Inflammatory macrophage treated with lipopolysaccharide for 1 hour (primary cell): Measurements from ENCODE around the gene SPRR2G.
"Not testable (repeated sequence)": the region's sequence is repeated elsewhere in the genome, so short reads cannot be mapped to it uniquely, and the experiment has no call there.

Experiments
- DNase-seq, 2 donors: peaks; one replicate each; pipeline ENCODE4 v3.0.0-alpha.2; 2020 to 2022

Gene SPRR2G

DNA sequence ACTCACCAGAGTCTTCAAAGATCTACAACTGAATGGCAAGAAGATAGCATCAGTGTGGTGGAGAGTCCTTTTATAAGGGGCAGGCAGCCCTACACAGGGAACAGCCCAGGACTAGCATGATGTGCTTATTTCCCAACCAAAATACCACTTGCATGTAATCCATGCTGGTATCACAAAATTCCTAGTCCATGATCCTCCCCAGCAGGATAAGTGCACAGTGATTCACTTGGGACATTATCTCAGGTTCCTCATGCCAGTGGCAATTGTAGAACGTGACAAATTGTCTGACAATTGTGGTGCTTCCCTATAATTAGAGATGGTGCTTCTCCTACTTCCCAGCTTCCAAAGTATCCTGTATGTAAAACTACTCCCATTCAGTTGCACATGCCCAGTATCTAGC is at the start of gene SPRR2G:
Gene SPRR2G (minus strand): TSS at position 45 of the 400 bp plus-strand sequence. CDS start 780 bp downstream, outside the sequence.
- DNase-seq, result no peak

- DNase-seq, result no peak
These were observed 44.5 kb upstream of the SPRR2G start for GRCh38 chr1:153195216-153195615.

DNA sequence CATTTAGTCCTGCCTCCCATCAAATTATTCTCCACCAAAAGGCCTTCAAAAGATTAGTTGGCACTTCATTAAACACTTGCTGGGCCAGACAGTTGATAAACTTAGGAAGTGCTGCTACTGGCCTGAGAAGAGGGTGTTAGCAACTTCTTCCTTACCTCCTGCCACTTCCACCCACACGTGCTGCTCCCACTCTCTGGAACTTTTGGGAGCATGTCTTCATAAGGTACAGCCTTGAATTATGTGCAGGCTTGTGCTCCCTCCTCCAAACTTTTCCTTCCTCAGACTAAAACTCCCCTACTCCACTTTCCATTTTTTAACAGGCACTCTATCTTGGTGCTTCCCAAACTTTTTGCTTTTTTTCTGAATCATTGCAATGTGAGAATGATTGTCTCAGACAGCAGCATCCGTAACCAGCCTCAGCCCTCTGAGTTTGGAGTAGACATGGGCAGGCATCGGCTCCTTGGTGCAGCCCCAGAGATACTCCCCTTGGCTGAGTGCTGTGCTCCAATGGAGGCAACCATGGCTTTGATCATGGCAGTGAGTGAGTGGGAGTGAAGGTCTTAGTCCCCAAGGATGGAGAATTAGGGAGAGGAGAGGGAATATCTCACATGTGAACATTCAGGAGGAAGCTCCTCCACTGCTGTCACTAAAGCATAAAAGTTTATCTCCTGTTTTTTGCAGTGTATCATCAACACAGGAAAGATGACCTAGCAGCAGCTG is 43.8 kb upstream of the SPRR2G start:
- DNase-seq, result no peak

DNA sequence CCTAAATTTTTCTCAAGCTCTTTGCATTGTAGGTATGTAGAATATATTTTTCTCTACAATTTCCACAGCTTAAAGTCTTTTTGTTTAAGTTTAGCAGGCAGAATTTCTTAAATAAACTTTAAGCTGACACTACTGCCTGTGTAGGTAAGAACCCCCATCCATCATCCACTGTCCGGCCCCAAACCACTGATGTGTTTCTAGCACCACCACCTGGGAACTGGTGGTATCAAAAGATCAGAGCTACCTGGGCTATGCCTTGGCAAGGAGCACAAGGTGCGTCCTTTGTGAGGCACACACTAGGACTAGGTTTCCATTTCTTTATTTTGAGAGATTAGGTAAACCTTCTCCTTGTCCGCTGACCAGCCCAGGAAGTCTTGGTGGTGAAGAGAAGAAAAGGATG is 42.0 kb upstream of the SPRR2G start:
- no peak for DNase-seq

DNA sequence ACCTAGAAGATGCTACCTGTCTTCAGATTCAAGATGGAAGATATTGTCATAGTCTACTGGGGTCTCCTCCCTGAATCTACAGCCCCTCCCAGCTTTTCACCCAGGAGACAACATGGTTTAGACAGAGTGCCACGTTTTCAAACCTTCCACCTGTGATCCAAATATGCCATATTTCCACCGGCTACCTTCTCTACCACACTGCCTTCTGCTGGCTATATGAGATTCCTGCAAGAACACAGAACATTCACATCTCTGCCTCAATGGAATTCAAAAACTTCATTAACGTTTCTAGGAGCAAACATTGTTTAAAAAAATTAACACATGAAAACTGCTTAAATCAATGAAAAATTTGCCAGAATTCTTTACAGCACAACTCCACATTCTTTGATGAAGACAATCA is 39.7 kb upstream of the SPRR2G start:
- DNase-seq, result no peak

- DNase-seq, result not testable (repeated sequence)
These were observed 37.6 kb upstream of the SPRR2G start for GRCh38 chr1:153188301-153188700.

DNA sequence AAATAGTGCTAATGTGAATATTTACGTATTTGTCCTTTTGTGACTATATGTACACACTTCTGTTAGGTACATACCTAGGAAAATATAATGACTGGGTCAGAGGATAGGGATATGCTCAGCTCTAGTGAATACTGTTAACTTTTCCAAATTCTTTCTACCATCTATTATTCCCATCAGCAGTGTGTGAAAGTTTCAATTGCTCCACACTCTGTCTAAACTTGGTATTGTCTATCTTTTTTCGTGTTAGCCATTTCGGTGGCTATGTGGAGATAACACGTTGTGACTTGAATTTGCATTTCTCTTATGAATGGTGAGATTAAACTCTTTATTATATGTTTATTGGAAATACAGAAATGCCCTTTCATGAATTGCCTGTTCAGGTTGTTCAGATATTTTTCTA is 29.9 kb upstream of the SPRR2G start:
- no peak for DNase-seq

GRCh38 chr1:153178922-153179321 is 28.2 kb upstream of the SPRR2G start:
- DNase-seq, result no peak

GRCh38 chr1:153174624-153175023 is 23.9 kb upstream of the SPRR2G start:
- no peak for DNase-seq

DNA sequence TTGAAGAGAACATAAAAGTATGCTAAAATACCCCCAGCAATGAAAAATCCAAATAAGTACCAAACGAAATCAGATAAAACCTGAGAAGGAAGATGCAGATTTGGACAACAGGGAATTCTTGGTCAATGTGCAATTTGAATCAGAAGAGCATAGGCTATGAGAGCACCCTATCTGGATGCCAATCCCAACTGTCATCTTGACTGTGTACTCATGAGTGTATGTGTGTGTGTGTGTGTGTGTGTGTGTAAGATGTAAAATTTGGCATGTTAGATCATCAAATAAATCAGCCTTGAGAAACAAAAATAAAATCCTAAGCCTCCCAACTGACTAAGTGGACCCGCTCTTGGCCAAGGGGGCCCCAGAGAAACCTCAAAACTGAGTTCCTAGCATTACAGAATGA is 18.0 kb upstream of the SPRR2G start:
- DNase-seq, result no peak

DNA sequence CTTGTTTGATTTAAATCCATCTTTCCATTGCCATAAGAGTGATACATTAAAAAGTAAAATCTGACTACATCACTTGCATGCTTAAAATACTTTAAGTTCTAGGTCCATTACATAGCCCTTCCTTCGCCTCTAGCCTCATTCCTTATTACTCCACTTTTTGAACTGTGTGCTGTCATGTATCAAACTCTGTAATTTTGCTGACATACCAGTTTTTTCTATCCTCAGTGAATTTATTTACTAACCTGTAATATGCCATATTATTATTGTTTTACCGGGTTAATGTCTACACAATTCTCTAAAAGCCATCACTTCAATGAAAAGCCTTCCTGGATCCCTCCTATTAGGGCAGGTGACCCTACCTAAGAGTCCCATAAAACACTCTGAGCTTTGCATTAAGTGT is 4.9 kb upstream of the SPRR2G start:
- DNase-seq, result no peak

GRCh38 chr1:153152481-153152880 is 1.8 kb upstream of the SPRR2G start:
- DNase-seq, result no peak

DNA sequence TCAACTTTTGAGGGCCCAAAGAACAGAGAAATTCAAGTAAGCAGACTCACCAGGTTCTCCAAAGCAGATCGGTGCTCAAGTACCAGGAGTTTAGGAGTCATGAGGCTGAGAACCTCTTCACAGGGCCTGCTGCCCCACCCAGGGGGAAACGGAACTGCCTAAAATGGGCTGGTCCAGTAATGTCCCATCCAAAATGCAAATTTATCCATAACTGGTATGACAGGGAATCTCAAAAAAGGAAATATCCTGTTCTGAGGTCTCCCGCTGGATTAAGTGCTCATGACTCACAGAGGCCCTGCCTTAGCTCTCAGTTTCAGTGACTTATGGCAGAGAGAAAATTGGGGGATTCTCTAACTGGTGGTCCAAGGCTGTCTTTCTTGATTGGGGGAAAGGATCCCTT is 9.3 kb downstream of the SPRR2G start:
- DNase-seq, result no peak

DNA sequence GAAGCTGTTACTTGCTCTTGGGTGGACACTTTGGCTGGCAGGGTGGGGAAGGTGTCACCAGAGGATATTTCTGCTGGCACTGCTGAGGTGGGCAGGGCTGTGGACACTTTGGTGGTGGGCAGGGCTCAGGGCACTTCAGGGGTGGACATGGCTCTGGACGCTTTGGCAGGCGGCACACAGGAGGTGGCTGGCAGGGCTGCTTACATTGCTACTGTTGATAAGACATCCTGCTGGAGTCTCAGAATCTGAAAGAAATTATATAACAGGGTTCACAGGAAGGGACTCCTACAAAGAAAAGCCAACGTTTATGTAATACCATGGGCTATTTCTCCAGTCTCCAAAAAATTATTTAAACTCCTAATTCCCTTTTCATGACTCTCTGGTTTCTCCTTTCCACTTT is 10.2 kb downstream of the SPRR2G start:
- DNase-seq, result no peak

GRCh38 chr1:153133743-153134142 is 16.9 kb downstream of the SPRR2G start:
- no peak for DNase-seq

GRCh38 chr1:153133267-153133666 is 17.4 kb downstream of the SPRR2G start:
- DNase-seq, result no peak

- DNase-seq, result not testable (repeated sequence)
These were observed 22.0 kb downstream of the SPRR2G start for GRCh38 chr1:153128688-153129087.

GRCh38 chr1:153127296-153127695 is 23.4 kb downstream of the SPRR2G start:
- DNase-seq, result no peak

GRCh38 chr1:153125536-153125935 is 25.2 kb downstream of the SPRR2G start:
- DNase-seq, result no peak

GRCh38 chr1:153123793-153124192 is 26.9 kb downstream of the SPRR2G start:
- DNase-seq, result not testable (repeated sequence)

DNA sequence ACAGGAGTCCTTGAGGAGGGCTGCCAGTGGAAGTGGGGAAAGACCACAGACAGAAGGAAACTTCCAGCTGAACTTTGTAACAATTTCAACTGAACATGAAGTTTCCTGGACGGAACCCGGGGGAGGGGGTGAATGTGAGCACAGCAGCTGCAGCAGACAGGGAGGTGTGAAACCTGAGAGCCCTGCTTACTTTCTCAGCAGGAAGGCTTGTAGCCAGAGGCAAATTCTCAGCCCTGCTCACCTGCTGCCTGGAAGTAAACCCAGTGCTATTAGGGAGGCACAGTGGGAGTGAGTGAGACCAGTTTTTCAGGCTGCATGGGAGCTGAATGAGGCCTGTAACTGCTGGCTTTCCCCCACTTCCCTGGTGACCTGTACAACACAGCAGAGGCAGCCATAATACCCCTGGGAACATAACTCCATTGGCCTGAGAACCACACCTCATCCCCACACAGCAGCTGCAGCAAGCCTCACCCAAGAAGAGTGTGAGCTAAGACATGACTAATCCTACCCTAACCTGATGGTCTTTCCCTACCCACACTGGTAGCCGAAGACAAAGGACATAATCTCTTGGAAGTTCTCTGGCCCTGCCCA is 27.8 kb downstream of the SPRR2G start:
- no peak for DNase-seq

GRCh38 chr1:153120945-153121344 is 29.7 kb downstream of the SPRR2G start:
- no peak for DNase-seq

DNA sequence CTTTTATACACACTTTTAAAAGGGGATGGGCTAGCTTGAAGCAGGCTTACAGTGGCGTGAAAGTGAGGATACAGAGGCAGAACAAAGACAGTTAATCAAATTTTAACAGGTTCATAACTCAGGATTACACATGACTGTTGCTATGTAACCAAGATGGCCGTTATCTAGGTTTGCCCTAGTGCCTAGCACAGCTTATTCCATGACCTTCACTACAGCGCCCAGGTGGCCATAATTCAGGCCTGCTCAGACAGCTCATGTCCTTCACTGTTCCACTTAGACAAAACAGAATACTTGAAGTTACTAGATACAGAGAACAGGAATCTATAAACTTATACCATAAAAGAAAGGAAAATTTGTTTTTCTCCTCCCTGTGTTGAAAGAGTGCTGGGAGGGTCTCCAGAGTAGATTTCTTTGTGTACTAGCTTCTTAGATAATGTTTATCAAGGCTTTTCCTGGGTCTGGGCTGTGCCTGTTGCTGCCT is 31.2 kb downstream of the SPRR2G start:
- DNase-seq, result no peak

DNA sequence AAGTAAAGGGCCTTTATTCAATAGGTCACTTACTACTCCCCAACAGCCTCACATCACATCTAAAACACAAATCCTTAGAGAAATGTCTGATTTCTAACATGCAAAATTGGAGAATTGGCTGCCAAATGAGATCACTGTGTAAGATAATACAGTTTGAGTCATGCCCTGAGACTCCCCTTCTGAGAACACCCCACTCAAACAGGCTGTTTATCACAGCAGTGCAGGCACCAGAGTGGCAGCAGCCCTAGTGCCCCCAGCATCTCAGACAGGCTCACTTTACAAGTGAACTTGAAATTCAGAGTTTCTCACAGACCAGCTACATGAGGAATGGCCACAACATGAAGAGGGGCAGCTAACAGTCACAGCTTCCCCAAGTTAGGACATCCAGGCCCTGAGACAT is 35.4 kb downstream of the SPRR2G start:
- not testable (repeated sequence) for DNase-seq

GRCh38 chr1:153113416-153113815 is 37.3 kb downstream of the SPRR2G start, which contains the start of gene SPRR2F:
Gene SPRR2F, minus strand, starts transcription at chr1:153113516. Its CDS starts 783 bp downstream, at chr1:153112733.
- no peak for DNase-seq
